NCI-H226 (cell line): ENCODE data around the gene GAGE12D.
"Not testable (repeated sequence)": the region's sequence is repeated elsewhere in the genome, so short reads cannot be mapped to it uniquely, and the experiment has no call there.

ENCODE experiments used
- DNase-seq: peaks from one replicate; pipeline ENCODE4 v3.0.0-alpha.2; 2015

GAGE12D gene, protein sequence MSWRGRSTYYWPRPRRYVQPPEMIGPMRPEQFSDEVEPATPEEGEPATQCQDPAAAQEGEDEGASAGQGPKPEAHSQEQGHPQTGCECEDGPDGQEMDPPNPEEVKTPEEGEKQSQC

DNA sequence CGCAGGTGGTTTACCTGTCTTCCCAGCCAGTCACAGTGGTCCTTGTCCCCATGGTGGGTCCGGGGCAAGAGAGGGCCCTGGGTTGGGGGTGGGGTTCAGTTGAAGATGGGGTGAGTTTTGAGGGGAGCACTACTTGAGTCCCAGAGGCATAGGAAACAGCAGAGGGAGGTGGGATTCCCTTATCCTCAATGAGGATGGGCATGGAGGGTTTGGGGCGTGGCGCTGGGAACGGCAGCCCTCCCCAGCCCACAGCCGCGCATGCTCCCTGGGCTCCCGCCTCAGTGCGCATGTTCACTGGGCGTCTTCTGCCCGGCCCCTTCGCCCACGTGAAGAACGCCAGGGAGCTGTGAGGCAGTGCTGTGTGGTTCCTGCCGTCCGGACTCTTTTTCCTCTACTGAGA lies at the start of gene GAGE12D:
Gene GAGE12D (plus strand): TSS at position 301 of the 400 bp plus-strand sequence. CDS start 1,155 bp downstream, outside the sequence.
- DNase-seq = not testable (repeated sequence)

DNA sequence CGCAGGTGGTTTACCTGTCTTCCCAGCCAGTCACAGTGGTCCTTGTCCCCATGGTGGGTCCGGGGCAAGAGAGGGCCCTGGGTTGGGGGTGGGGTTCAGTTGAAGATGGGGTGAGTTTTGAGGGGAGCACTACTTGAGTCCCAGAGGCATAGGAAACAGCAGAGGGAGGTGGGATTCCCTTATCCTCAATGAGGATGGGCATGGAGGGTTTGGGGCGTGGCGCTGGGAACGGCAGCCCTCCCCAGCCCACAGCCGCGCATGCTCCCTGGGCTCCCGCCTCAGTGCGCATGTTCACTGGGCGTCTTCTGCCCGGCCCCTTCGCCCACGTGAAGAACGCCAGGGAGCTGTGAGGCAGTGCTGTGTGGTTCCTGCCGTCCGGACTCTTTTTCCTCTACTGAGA lies 9.7 kb upstream of the GAGE12D start, which contains the start of gene GAGE12C:
Gene GAGE12C (plus strand): TSS at position 301 of the 400 bp plus-strand sequence. CDS start 1,155 bp downstream, outside the sequence.
- DNase-seq = not testable (repeated sequence)

DNA sequence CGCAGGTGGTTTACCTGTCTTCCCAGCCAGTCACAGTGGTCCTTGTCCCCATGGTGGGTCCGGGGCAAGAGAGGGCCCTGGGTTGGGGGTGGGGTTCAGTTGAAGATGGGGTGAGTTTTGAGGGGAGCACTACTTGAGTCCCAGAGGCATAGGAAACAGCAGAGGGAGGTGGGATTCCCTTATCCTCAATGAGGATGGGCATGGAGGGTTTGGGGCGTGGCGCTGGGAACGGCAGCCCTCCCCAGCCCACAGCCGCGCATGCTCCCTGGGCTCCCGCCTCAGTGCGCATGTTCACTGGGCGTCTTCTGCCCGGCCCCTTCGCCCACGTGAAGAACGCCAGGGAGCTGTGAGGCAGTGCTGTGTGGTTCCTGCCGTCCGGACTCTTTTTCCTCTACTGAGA lies 9.5 kb downstream of the GAGE12D start, which contains the start of gene GAGE12E:
Gene GAGE12E (plus strand): TSS at position 301 of the 400 bp plus-strand sequence. CDS start 1,155 bp downstream, outside the sequence.
- DNase-seq = not testable (repeated sequence)

DNA sequence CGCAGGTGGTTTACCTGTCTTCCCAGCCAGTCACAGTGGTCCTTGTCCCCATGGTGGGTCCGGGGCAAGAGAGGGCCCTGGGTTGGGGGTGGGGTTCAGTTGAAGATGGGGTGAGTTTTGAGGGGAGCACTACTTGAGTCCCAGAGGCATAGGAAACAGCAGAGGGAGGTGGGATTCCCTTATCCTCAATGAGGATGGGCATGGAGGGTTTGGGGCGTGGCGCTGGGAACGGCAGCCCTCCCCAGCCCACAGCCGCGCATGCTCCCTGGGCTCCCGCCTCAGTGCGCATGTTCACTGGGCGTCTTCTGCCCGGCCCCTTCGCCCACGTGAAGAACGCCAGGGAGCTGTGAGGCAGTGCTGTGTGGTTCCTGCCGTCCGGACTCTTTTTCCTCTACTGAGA lies 19.0 kb downstream of the GAGE12D start, which contains the start of gene GAGE12F:
Gene GAGE12F (plus strand): TSS at position 301 of the 400 bp plus-strand sequence. CDS start 1,155 bp downstream, outside the sequence.
- not testable (repeated sequence) for DNase-seq

DNA sequence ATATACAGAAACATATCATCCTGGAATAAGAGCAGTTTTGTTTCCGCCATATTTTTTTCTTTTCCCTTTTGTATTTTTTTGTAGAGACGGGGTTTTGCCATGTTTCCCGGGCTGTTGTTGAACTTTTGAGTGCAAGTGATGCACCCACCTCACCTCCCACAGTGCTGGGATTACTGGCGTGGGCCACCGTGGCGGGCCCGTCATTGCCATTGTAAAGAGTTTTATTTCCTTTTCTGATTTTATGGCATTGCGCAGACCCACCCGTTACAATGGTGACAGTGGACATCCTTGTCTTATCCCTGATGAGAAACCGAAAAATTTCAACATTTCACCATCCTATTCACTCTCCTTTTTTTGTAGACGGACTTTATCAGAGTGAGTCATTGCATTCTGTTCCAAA lies 27.2 kb downstream of the GAGE12D start:
- DNase-seq = not testable (repeated sequence)

DNA sequence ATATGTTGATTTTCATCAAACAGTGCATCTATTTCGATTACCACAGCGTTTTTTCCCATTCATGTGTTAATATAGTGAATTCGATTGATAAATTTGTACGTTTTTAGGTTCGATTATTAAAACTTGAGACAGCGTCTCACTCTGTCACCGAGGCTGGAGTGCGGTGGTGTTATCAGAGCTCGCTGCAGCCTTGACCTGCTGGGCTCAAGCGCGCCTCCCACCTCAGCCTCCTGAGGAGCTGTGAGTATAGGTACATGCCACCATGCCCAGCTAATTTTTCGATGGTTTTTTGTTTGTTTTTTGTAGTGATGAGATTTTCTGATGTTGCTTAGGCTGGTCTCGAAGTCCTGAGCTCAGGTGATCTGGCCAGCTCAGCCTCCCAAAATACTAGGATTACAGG lies 27.6 kb downstream of the GAGE12D start:
- not testable (repeated sequence) for DNase-seq

DNA sequence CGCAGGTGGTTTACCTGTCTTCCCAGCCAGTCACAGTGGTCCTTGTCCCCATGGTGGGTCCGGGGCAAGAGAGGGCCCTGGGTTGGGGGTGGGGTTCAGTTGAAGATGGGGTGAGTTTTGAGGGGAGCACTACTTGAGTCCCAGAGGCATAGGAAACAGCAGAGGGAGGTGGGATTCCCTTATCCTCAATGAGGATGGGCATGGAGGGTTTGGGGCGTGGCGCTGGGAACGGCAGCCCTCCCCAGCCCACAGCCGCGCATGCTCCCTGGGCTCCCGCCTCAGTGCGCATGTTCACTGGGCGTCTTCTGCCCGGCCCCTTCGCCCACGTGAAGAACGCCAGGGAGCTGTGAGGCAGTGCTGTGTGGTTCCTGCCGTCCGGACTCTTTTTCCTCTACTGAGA lies 28.6 kb downstream of the GAGE12D start, which contains the start of gene GAGE12G:
Gene GAGE12G (plus strand): TSS at position 301 of the 400 bp plus-strand sequence. CDS start 1,155 bp downstream, outside the sequence.
- DNase-seq = not testable (repeated sequence)

DNA sequence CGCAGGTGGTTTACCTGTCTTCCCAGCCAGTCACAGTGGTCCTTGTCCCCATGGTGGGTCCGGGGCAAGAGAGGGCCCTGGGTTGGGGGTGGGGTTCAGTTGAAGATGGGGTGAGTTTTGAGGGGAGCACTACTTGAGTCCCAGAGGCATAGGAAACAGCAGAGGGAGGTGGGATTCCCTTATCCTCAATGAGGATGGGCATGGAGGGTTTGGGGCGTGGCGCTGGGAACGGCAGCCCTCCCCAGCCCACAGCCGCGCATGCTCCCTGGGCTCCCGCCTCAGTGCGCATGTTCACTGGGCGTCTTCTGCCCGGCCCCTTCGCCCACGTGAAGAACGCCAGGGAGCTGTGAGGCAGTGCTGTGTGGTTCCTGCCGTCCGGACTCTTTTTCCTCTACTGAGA lies 38.1 kb downstream of the GAGE12D start, which contains the start of gene GAGE12H:
Gene GAGE12H (plus strand): TSS at position 301 of the 400 bp plus-strand sequence. CDS start 1,155 bp downstream, outside the sequence.
- DNase-seq = not testable (repeated sequence)

DNA sequence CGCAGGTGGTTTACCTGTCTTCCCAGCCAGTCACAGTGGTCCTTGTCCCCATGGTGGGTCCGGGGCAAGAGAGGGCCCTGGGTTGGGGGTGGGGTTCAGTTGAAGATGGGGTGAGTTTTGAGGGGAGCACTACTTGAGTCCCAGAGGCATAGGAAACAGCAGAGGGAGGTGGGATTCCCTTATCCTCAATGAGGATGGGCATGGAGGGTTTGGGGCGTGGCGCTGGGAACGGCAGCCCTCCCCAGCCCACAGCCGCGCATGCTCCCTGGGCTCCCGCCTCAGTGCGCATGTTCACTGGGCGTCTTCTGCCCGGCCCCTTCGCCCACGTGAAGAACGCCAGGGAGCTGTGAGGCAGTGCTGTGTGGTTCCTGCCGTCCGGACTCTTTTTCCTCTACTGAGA lies 47.7 kb downstream of the GAGE12D start, which contains the start of gene GAGE2A:
Gene GAGE2A (plus strand): TSS at position 301 of the 400 bp plus-strand sequence. CDS start 1,155 bp downstream, outside the sequence.
- not testable (repeated sequence) for DNase-seq

DNA sequence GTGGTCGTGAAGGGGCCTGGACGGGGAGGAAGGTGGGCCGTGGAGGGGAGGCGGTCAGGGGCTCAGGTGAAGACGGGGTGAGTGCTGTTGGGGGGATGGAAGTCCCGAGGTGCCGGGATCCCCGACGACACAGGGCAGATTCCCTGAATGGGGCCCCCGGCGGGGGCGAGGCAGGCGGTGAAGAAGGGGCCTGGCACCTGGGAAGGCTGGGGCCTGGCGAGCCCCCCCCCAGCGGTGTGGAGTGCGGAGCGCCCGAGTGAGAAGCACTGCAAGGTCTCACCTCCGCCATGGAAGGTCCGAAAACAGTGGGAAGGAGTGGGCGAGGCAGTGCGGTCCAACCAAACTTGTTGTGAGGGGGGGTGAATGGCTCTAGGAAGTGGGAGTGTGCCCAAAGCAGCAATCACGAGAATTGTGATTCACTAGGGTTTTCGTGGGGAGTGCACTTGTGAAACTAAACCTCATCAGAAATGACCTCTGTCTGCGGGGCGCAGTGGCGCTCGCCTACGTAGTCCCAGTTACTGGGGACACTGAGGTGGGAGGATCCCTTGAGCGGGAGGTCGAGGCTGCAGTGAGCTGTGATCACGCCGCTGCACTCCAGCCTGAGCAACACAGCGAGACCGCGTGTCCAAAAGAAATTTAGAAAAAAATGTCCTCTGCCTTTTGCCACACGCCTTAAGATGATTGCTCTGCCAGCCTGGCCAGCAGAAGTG lies 48.4 kb downstream of the GAGE12D start:
- DNase-seq = not testable (repeated sequence)

DNA sequence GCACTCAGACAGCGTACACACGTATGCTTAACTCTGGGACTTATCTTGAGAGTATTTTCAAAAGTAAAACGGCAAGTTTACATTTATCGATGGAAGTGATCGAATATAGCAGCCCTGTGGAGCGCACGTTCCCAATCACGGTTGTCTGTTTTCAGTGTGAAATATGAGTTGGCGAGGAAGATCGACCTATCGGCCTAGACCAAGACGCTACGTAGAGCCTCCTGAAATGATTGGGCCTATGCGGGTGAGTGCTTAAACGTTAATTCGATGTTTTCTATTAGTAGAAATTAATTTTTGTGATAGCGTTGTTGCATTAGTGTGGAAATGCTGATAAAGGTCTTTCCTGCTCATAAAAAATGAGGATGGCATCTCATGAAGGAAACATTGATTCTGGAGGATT lies 49.0 kb downstream of the GAGE12D start:
- not testable (repeated sequence) for DNase-seq
